Karpas-422 (cell line): ENCODE results near the gene FSTL5. TPM values are rescaled to one million over a fixed set of nuclear protein-coding genes. Genes with fewer than 3 reads are reported as not detected.

Source experiments
- DNase-seq: peaks from one replicate; pipeline ENCODE4 v3.0.0-alpha.2; 2015
- H2AFZ ChIP-seq: fragments of 200-600 bp; sonication (generic); 2 replicates; pipeline ENCODE4 v1.6.1; 2014; ENCODE audit warnings: antibody characterized with exemption, low read length, mixed read lengths
- H3K27ac ChIP-seq: fragments of 200-600 bp; sonication (generic); 2 replicates; pipeline ENCODE4 v1.5.1; 2014; ENCODE audit warnings: mild to moderate bottlenecking, low read length, moderate library complexity
- H3K27me3 ChIP-seq: fragments of 200-600 bp; sonication (generic); 2 replicates; pipeline ENCODE4 v1.6.1; 2014; ENCODE audit warnings: low read length, mixed read lengths
- H3K36me3 ChIP-seq: fragments of 200-600 bp; sonication (generic); 2 replicates; pipeline ENCODE4 v1.6.1; 2014; ENCODE audit warnings: low read length, mixed read lengths; ENCODE audit not compliant: insufficient read depth
- H3K4me1 ChIP-seq: fragments of 200-600 bp; sonication (generic); 2 replicates; pipeline ENCODE4 v1.6.1; 2014; ENCODE audit warnings: mild to moderate bottlenecking, low read length, mixed read lengths
- H3K4me2 ChIP-seq: fragments of 200-600 bp; sonication (generic); 2 replicates; pipeline ENCODE4 v1.6.1; 2014; ENCODE audit warnings: low read length, low read depth, mild to moderate bottlenecking; ENCODE audit not compliant: poor library complexity, severe bottlenecking
- H3K4me3 ChIP-seq: fragments of 200-600 bp; sonication (generic); 2 replicates; pipeline ENCODE4 v1.5.1; 2014; ENCODE audit warnings: mild to moderate bottlenecking, antibody characterized with exemption, low read length, mixed read lengths
- H3K79me2 ChIP-seq: fragments of 200-600 bp; sonication (generic); 2 replicates; pipeline ENCODE4 v1.6.1; 2014; ENCODE audit warnings: mild to moderate bottlenecking, low read length, mixed read lengths
- H3K9ac ChIP-seq: fragments of 200-600 bp; sonication (generic); 2 replicates; pipeline ENCODE4 v1.6.0; 2014; ENCODE audit warnings: low read length
- H3K9me2 ChIP-seq: fragments of 200-600 bp; sonication (generic), shearing (Covaris generic); replicated peaks from 2 replicates; pipeline ENCODE4 v1.6.0; 2014; ENCODE audit warnings: mild to moderate bottlenecking, low read length, moderate library complexity; ENCODE audit not compliant: insufficient read depth
- H3K9me3 ChIP-seq: fragments of 300-700, 200-600 bp; sonication (generic); 2 replicates; pipeline ENCODE4 v1.6.1; 2014; ENCODE audit warnings: low read length, mixed read lengths
- H4K20me1 ChIP-seq: fragments of 200-600 bp; sonication (generic); 2 replicates; pipeline ENCODE4 v1.6.1; 2014; ENCODE audit warnings: mild to moderate bottlenecking, antibody characterized with exemption, low read length, low read depth; ENCODE audit not compliant: insufficient read depth
- total RNA-seq: library from RNA; depleted of rRNA; stranded (reverse); fragments of >200 nt; shearing (Covaris generic); gene quantifications from 2 replicates; pipeline ENCODE4 v1.2.3, GENCODE V29; 2014; ENCODE audit warnings: low replicate concordance

The FSTL5 gene
- total RNA-seq, 1 experiment from 2014 or later, result not detected

DNA sequence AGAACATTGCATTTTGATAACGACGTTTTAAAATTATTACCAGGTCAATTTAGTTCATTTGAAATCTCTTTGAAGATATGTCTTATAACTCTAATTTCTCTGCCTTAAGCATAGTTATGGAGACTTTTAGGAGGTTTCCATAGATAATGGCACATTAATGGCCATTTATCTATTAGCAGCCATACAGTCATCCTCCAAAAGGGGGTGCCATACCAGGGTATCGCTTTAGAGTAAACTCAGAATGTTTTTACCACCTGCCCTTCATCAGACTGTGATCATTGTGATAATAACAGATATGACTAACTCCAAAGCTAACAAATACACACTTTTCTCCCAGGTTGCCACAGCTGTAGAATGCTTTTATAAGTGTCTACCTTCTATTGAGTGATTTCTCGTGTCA is 461.5 kb downstream of the FSTL5 start:
- H3K79me2 ChIP-seq, result no peaks in the 10 kb centered on the region
- peaks cover 62% of the 10 kb centered on the region for H3K9me3 ChIP-seq
- H3K4me2 ChIP-seq, result no peak overlapping the region
- H3K4me1 ChIP-seq, result no peaks in the 10 kb centered on the region
- H3K4me3 ChIP-seq, result no peak overlapping the region
- H3K9ac ChIP-seq, result no peak overlapping the region
- no peaks in the 10 kb centered on the region for H3K27me3 ChIP-seq
- DNase-seq, result peak; percentile 28
- H3K36me3 ChIP-seq, result no peaks in the 10 kb centered on the region
- H2AFZ ChIP-seq, result no peak overlapping the region
- H4K20me1 ChIP-seq, result no peaks in the 10 kb centered on the region
- H3K27ac ChIP-seq, result no peak overlapping the region
- H3K9me2 ChIP-seq, result no peaks in the 10 kb centered on the region

DNA sequence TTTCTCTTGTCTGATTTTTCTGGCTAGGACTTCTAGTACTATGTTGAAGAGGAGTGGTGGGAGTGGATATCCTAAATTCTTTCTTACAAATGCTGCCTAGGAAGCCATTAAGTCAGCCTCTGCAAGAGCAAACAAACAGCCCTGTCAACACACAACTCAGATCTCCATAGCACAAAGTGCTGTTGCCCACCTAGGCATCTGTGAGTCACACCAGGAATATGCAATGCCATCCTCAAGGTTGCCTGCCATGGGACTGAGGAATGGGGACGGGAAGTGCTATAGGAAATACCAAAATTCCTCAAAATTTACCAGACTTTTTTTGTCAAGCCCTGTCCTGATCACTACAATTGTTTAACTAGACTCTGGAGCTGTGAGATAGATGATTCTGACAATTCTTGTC is 466.9 kb downstream of the FSTL5 start:
- Histone ChIP-seq H3K36me3 (no peaks in the 10 kb centered on the region), H3K4me1 (no peaks in the 10 kb centered on the region), H3K4me3 (no peak overlapping the region), H3K79me2 (no peaks in the 10 kb centered on the region), H3K4me2 (no peak overlapping the region), H3K27me3 (no peaks in the 10 kb centered on the region), H3K9ac (no peak overlapping the region), H3K9me2 (no peaks in the 10 kb centered on the region), H3K9me3 (peaks cover 55% of the 10 kb centered on the region), H3K27ac (no peak overlapping the region), H2AFZ (no peak overlapping the region), H4K20me1 (no peaks in the 10 kb centered on the region)
- DNase-seq, result no peak

DNA sequence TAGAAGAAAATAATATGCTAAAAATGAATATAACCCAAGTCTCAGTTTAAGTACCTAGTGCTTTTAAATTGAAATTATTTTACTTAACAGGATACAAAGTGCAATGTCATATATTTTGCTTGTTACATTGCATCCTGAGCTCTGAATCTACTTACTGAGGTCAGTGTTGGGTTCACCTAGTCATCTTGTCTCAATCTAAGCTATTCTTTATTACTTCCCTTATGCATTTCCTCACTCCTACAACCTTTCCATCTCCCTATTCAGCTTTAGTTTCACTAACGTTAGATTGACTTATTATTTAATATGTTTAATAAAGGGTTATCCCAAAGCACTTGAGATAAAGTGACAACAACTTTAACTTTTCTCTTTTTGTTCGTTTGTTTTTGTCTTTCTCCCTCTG is 483.7 kb downstream of the FSTL5 start:
- Histone ChIP-seq H3K4me3 (no peak overlapping the region), H3K4me1 (no peaks in the 10 kb centered on the region), H3K9me2 (0 out of 2 replicates have a peak, but pooled peaks cover 2% of the 10 kb centered on the region), H3K79me2 (no peaks in the 10 kb centered on the region), H3K27ac (no peak overlapping the region), H3K36me3 (no peaks in the 10 kb centered on the region), H2AFZ (no peak overlapping the region), H3K9ac (no peak overlapping the region), H3K9me3 (peaks cover 44% of the 10 kb centered on the region), H3K4me2 (no peak overlapping the region), H4K20me1 (no peaks in the 10 kb centered on the region), H3K27me3 (no peaks in the 10 kb centered on the region)
- DNase-seq, result no peak

DNA sequence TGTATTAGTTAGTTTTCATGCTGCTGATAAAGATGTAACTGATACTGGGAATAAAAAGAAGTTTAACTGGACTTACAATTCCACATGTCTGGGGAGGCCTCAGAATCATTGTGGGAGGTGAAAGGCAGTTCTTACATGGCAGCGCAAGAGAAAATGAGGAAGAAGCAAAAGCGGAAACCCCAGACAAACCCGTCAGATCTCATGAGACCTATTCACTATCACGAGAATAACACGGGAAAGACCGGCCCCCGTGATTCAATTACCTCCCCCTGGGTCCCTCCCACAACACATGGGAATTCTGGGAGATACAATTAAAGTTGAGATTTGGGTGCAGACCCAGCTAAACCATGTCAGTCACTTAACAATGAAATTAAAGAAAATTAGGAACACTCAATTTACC is 499.1 kb downstream of the FSTL5 start:
- Histone ChIP-seq H2AFZ (no peak overlapping the region), H3K4me1 (no peaks in the 10 kb centered on the region), H3K27ac (no peak overlapping the region), H3K79me2 (no peaks in the 10 kb centered on the region), H3K36me3 (no peaks in the 10 kb centered on the region), H4K20me1 (no peaks in the 10 kb centered on the region), H3K27me3 (no peaks in the 10 kb centered on the region), H3K9me2 (no peaks in the 10 kb centered on the region), H3K9me3 (peaks cover 49% of the 10 kb centered on the region), H3K4me3 (no peak overlapping the region), H3K4me2 (no peak overlapping the region), H3K9ac (no peak overlapping the region)
- no peak for DNase-seq

DNA sequence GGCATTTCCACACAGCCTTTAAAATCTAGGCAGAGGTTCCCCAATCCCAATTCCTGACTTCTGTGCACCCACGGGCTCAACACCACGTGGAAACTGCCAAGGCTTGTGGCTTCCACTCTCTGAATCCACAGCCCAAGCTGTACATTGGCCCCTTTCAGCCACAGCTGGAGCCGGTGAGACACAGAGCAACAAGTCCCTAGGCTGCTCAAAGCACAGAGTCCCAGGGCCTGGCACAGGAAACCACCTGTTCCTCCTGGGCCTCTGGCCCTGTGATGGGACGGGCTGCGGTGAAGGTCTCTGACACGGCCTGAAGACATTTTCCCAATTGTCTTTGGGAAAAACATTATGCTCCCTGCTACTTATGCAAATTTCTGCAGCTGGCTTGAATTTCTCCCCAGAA is 500.0 kb downstream of the FSTL5 start:
- H2AFZ ChIP-seq, result no peak overlapping the region
- H4K20me1 ChIP-seq, result no peaks in the 10 kb centered on the region
- DNase-seq, result no peak
- H3K36me3 ChIP-seq, result no peaks in the 10 kb centered on the region
- H3K4me1 ChIP-seq, result no peaks in the 10 kb centered on the region
- no peak overlapping the region for H3K9ac ChIP-seq
- no peaks in the 10 kb centered on the region for H3K9me2 ChIP-seq
- no peaks in the 10 kb centered on the region for H3K79me2 ChIP-seq
- no peak overlapping the region for H3K27ac ChIP-seq
- H3K4me3 ChIP-seq, result no peak overlapping the region
- peaks cover 49% of the 10 kb centered on the region for H3K9me3 ChIP-seq
- H3K4me2 ChIP-seq, result no peak overlapping the region
- H3K27me3 ChIP-seq, result no peaks in the 10 kb centered on the region

DNA sequence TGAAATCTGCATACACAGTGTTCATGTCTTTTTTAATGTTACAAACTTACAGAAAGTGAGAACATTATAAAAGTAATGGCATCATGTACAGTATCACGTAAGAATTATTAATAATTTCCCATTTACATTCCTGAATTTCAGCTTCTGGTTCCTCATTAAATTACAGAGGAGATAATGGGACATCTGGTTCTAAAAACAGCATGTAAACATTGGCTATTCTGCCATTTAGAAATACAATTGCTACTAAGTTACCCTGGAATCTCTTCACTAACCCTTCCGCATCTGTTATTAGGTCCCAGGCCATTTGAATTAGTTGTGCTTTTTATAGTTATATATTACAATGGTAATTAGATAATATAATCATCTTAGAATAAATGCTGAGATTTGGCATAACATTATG is 505.1 kb downstream of the FSTL5 start:
- no peak overlapping the region for H3K4me2 ChIP-seq
- H3K27ac ChIP-seq, result no peak overlapping the region
- no peak overlapping the region for H2AFZ ChIP-seq
- H3K4me3 ChIP-seq, result no peak overlapping the region
- no peaks in the 10 kb centered on the region for H3K79me2 ChIP-seq
- H3K9me3 ChIP-seq, result peaks cover 42% of the 10 kb centered on the region
- H3K36me3 ChIP-seq, result no peaks in the 10 kb centered on the region
- H3K9me2 ChIP-seq, result no peaks in the 10 kb centered on the region
- no peak overlapping the region for H3K9ac ChIP-seq
- no peaks in the 10 kb centered on the region for H3K4me1 ChIP-seq
- no peaks in the 10 kb centered on the region for H4K20me1 ChIP-seq
- H3K27me3 ChIP-seq, result no peaks in the 10 kb centered on the region
- DNase-seq, result no peak

DNA sequence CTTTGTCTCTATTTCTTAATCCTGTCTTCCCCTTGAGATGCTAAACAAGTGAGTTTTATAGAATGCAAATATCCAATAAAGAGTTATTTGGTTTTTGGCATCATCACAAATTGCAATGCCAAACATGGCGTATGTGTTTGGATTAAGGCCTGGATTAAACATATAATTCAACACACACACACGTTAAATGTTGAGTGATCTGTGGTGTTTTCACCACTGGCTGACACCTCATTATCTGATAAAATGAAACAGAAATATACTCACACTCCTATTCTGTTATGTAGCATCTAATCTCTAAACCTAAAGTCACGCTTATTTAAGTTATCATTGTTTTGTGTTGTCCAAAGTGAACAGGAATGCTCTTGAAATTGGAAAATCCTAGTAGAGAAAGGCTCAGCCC is 506.2 kb downstream of the FSTL5 start:
- H3K9me3 ChIP-seq, result peaks cover 46% of the 10 kb centered on the region
- no peak overlapping the region for H2AFZ ChIP-seq
- no peak overlapping the region for H3K27ac ChIP-seq
- H3K4me3 ChIP-seq, result no peak overlapping the region
- no peaks in the 10 kb centered on the region for H3K79me2 ChIP-seq
- no peaks in the 10 kb centered on the region for H4K20me1 ChIP-seq
- DNase-seq, result no peak
- no peak overlapping the region for H3K9ac ChIP-seq
- no peaks in the 10 kb centered on the region for H3K27me3 ChIP-seq
- no peaks in the 10 kb centered on the region for H3K9me2 ChIP-seq
- no peak overlapping the region for H3K4me2 ChIP-seq
- H3K4me1 ChIP-seq, result no peaks in the 10 kb centered on the region
- no peaks in the 10 kb centered on the region for H3K36me3 ChIP-seq

DNA sequence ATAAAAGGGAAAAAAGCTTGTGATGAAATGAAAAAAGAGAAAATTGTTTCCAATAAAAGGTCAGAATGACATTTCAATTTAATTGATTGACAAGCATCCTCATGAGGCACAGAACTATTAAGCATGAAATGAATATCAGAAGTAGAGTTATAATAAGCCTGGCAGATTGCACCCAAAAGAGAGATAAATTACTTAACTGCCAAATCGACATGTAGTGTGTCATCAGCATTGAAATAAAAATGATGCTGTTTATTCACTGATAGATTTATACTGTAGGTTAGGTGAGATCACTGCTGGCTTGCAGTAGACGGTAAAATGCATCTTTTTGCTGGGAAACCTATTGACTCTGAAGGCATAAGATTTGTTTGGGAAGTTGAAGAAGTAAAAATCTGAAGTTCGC is 507.2 kb downstream of the FSTL5 start:
- H3K9me3 ChIP-seq, result peaks cover 45% of the 10 kb centered on the region

DNA sequence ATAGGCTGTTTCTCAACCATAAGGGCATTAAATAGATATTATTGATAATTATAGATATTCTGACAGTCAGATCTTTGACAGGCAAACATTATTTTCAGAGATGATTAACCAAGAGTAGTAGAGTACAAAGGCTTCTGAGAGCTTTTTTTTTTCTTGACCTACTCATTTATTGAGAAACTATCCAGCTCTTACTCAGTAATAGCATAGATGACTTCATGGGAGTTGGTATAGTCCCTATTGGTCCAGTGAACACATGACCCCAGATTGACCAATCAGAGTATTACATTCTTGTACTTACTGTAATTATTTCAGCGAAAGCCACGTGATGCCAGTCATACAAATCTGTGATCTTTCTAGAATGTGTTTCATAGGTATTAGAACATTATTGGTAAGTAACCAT is 508.7 kb downstream of the FSTL5 start:
- Histone ChIP-seq H3K4me1 (no peaks in the 10 kb centered on the region), H3K79me2 (no peaks in the 10 kb centered on the region), H3K4me3 (no peak overlapping the region), H3K9me3 (peaks cover 43% of the 10 kb centered on the region), H2AFZ (no peak overlapping the region), H3K27me3 (no peaks in the 10 kb centered on the region), H3K9me2 (no peaks in the 10 kb centered on the region), H3K9ac (no peak overlapping the region), H3K36me3 (no peaks in the 10 kb centered on the region), H4K20me1 (no peaks in the 10 kb centered on the region), H3K27ac (no peak overlapping the region), H3K4me2 (no peak overlapping the region)
- no peak for DNase-seq

More for the DNA sequence above, 507.2 kb downstream of the FSTL5 start:
- no peaks in the 10 kb centered on the region for H3K79me2 ChIP-seq
- H3K4me3 ChIP-seq, result no peak overlapping the region
- no peak overlapping the region for H3K27ac ChIP-seq
- H3K36me3 ChIP-seq, result no peaks in the 10 kb centered on the region
- no peak overlapping the region for H2AFZ ChIP-seq
- H3K27me3 ChIP-seq, result no peaks in the 10 kb centered on the region
- no peaks in the 10 kb centered on the region for H3K4me1 ChIP-seq
- no peaks in the 10 kb centered on the region for H4K20me1 ChIP-seq
- no peak overlapping the region for H3K4me2 ChIP-seq
- DNase-seq, result no peak
- H3K9me2 ChIP-seq, result no peaks in the 10 kb centered on the region
- no peak overlapping the region for H3K9ac ChIP-seq
